Activated CD4-positive, alpha-beta T cell treated with anti-CD3 and anti-CD28 coated beads, Interleukin-2, Interleukin-6, amounts not matched to agents 100 ng/mL and 50 ng/mL, durations not matched to agents 16 hours and 8 hours (primary cell): Measurements from ENCODE around the gene KRTAP10-10.
"Not testable (repeated sequence)": the region's sequence is repeated elsewhere in the genome, so short reads cannot be mapped to it uniquely, and the experiment has no call there.

Experiments used
- DNase-seq: peaks from one replicate; pipeline ENCODE4 v3.0.0-alpha.2; 2020

The KRTAP10-10 gene

DNA sequence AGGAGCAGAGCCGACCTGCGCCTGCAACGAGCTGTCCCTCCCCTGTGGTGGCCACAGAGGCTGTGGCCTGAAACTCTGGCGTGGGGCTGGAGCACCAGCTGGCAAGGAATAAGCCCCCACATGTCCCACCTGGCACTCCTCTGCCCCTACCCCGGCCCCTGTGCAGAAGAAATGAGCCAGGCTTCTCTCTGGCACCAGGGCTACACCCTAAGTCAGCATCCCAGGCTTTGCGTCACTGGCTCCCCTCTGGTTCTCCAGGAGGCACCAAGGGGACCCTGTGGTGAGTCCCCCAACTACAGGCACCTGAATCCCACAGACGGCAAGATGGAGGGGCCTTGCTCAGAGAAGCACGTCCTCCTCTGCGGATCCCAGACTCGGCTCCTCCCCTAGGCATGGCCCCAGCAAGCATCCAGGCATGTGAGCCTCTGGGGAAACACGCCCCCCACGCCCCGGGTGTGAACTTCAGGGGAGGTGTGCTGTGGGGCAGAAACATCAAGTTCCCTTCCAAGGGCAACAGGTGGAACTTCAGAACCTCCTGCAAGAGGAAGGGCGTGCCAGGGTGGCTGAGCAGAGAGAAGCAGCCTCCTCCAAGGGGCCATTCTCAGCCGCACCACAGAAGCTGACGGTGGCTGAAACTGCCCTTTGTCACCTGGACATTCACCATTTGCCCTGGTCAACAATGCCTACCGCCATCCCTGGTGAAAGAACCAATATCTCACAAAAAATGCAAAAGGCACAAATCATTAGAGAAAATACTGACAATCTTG is 33.9 kb upstream of the KRTAP10-10 start:
- DNase-seq, result no peak

DNA sequence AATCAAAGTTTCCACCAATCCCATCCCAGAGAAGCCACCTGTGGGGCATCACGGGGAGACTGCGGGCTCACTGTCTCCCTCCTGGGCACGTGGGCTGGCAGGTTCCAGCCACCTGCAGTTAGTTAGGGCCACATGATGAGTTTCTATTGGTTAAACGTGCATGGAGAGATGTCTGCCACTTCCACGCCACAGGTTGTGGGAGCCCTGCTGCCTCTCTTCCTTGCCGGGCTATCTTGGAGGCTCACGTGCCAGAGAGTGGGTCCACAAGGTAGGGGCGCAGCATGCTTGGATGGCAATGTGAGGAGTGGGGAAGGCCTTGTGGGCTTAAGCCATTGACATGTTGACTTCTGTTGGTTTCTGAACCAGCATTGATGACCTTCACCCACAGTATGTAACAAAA is 33.2 kb upstream of the KRTAP10-10 start:
- no peak for DNase-seq

DNA sequence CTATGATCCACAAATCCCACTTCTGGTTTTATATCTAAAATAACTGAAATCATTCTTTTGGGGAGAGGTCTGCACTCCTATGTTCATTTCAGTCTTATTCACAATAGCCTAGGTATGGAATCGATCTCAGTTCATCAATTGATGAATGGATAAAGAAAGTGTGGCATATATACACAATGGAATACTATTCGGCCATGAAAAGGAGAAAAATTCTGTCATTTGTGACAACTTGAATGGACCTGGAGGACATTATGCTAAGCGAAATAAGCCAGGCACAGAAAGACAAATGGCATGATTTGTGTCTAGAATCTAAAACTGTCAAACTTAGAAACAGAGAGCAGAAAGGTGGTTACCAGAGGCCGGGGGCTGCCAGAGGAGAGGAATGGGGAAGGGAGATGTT is 30.7 kb upstream of the KRTAP10-10 start:
- no peak for DNase-seq

DNA sequence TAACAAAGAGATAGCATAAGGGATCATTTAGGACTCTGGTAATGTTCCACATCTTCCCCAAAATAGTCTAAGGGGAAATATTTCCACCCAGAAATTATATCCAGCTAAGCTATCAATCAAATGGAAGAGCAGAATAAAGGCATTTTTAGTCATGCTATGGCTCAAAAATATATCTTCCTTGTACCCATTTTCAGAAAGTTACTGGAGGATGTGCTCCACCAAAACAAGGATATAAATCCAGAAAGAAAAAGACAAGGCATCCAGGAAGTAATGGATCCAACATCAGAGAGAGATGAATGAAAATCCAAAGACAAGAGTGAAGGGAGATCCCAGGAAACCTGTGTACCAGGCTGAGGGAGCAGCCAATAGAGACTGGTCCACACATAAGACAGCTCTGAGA is 28.0 kb upstream of the KRTAP10-10 start:
- no peak for DNase-seq

DNA sequence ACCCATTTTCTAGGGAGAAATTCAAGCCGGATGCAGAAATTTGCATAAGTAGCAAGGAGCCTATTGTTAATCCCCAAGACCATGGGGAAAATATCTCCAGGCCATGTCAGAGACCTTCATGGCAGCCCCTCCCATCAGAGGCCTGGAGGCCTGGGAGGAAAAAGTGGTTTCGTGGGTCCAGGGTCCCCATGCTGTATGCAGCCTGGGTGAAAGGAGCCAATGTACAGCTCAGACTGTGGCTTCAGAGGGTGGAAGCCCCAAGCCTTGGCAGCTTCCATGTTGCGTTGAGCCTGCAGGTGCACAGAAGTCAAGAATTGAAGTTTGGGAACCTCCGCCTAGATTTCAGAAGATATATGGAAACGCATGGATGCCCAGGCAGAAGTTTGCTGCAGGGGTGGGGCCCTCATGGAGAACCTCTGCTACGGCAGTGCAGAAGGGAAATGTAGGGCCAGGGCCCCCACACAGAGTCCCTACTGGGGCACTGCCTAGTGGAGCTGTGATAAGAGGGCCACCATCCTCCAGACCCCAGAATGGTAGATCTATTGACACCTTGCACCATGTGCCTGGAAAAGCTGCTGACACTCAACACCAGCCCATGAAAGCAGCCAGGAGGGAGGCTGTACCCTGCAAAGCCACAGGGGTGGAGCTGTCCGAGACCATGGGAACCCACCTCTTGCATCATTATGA is 26.9 kb upstream of the KRTAP10-10 start:
- not testable (repeated sequence) for DNase-seq

DNA sequence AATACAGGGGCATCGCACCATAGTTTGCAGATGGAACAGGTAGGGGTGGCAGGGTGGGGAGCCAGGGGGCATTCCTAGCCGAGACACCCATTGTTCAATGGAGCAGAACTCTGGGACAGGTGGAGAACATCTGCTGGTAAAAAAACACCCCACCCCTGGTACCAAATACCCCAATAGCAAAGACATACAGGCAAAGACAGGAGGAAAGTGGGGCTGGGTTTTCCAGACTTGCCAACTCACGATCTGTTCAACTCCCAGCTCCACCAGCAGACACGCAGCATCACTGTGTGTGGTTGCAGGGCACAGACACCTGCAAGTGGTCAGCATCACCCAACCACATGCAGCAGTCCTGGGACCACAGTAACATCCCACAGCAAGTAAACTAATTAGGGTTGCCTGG is 25.6 kb upstream of the KRTAP10-10 start:
- no peak for DNase-seq

DNA sequence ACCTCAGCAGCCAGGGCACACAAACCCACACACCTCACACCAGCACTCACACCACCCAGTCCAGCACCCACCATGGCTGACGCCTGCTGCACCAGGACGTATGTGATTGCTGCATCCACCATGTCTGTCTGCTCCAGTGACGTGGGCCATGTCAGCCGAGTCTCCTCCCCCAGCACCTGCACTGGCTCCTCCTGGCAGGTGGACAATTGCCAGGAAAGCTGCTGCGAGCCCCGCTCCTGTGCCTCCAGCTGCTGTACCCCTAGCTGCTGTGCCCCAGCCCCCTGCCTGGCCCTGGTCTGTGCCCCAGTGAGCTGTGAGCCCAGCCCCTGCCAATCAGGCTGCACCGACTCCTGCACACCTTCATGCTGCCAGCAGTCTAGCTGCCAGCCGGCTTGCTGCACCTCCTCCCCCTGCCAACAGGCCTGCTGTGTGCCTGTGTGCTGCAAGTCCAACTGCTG is 25.1 kb upstream of the KRTAP10-10 start, which contains the start of gene KRTAP10-8:
TSS of gene KRTAP10-8 (plus strand) at position 51 of the 458 bp plus-strand sequence. CDS start at position 73, 22 bp downstream.
- no peak for DNase-seq

DNA sequence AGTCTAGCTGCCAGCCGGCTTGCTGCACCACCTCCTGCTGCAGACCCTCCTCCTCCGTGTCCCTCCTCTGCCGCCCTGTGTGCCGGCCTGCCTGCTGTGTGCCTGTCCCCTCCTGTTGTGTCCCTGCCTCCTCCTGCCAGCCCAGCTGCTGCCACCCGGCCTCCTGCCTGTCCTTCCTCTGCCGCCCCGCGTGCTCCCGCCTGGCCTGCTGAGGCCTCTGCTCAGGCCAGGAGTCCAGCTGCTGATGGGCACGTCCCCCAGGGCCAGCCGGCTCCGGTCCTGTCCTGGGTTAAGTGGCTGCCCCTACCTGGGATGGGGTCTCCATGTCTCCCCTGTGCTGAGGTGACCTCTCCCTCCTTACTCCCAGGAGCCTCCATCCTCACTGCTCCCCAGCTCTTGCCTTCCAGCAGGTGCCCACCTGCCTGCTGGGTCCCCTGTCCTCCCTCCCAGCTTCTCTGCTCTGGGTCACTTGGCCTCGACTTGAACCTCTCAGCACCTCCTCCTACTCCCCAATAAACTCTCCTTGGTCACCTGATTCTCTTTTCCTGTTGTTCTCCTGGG is 24.4 kb upstream of the KRTAP10-10 start:
- DNase-seq, result no peak

DNA sequence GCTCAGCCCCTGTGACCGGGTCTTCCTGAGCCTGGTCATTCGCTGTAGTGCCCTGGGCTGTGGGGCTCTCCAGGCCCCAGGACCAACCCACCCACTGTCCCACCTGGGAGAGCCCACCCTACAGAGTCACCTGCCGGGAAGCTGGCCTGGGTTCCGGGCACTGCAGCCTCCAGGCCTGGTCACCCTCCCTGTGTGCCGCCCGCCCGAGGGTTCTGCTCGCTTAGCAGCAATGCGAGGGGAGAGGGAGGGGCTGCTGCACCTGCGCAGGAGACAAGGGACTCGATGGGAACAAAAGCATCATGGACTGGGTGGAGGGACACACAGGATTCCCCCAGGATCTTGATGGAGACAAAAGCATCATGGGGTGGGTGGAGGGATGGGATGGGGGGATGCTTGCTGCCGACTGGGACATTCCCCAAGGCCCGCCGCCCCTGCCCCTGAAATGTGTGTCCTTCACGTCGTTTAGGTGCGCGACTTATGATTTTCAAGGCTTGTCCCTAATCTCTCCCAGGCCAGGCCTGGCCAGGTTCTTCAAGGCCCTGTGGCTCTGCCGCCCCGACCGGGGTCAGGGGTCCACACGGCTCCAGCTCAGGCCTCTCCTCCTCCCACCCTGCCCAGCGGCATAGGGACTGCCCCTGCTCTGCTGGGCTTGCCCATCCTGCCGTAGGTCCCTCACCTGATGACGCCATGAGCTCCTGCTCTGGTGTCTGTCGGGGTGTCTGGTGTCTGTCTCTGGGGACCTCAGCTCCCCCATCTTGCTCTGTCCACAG is 23.6 kb upstream of the KRTAP10-10 start:
- no peak for DNase-seq

DNA sequence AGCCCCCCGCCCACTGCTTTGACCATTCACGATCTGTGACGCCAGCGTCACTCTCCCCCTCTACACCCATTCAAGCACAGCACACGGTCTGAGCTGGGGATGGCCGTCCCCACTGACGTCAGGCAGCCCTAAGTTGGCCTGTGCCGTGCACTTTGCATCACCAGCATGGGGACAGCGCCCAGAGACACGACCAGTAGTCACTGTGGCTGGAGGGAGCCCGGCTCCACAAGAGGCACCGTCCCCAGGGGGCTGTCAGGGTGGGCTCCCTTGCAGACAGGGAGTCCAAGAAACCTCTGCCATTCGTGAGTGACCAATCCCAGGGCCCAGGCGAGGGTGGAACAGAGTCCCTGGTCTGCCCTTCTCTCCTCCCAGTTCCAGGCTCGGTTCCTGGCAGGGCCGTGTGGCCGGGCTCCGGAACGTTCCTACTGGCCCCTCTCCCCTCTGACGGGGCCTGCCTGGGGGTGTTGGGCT is 23.0 kb upstream of the KRTAP10-10 start:
- DNase-seq, result no peak

DNA sequence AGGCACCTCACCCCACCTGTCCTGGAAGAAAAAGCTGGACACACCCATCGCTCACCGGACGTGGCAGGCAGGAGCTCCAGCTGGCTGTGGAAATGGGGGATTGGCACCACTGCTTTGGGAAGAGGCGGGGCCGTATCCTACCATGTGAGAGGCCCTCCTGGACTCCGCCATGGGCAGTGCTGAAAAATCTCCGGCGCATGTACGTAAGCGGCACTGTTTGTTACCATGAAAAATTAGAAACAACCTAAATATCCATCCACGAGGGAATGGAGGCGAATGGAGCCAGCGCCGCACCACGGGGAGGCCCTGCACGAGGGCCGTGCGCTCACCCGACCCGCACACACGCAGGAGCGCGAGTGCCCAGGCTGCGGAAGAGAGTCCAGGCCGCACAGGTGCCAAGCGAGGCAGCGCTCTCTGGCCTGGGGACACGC is 22.2 kb upstream of the KRTAP10-10 start:
- no peak for DNase-seq

DNA sequence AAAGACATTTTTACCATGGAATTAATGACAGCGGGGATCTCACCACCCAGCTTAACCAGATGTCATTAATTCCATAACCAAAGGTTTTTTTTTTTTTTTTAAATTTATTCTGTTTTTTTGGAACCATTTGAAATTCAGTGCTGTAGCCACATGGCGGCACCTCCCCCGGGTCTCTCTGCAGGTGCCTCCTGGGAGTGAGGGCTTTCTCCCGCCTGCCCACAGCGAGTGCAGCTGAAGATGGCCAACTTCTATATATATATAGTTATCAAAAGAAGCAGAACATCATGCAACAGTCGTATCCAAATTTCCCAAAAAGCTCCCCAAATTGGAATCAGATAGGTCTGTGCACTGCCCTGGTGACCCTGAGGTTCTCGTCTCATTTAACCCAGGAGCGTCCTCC is 21.7 kb upstream of the KRTAP10-10 start:
- DNase-seq, result no peak

DNA sequence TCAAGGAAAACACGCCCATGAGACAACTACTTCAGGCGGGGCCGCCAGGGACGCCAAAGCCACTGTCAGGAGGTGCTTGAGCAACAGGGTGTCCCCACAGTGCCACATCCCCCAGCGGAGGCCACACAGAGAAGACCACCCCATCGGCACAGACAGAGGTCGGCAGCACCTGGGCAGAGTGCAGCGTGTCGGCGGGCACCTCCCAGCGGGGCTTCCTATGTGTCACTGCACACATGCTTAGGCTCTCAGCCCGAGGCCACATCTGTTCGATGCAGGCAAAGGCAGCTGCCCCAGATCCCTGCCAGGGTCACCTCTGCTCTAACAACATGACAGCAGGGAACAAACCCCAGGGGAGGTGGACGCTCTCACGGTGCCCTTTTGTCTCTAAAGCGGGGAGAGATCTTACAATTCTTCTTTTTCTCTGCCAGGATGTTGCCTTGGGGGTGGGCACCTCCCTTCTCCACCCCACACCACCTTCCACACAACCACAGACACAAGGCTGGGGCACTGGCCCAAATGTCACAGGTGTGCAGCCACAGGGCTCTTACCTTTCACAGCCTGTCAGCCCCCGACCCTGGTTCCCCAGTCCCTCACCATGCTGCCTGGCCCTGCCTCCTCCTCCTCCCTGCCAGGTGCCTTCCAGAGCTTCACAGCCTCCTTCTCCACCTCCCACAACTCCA is 21.1 kb upstream of the KRTAP10-10 start:
- no peak for DNase-seq

DNA sequence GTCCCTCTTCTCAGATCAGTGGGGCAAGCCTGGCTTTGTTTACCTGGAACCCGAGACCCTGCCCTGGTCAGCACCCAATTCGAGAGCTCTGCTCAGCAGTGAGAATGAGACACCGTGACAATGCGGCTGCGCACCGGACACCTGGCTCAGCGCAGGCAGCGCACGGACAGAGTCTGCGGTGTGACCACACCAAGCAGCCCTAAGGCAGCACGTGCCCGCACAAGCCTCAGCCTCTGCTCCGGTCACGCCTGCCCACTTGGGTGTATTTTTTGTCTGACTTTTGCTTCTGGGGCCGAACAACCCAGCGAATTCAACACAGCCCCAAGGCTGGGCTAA is 20.6 kb upstream of the KRTAP10-10 start:
- no peak for DNase-seq

DNA sequence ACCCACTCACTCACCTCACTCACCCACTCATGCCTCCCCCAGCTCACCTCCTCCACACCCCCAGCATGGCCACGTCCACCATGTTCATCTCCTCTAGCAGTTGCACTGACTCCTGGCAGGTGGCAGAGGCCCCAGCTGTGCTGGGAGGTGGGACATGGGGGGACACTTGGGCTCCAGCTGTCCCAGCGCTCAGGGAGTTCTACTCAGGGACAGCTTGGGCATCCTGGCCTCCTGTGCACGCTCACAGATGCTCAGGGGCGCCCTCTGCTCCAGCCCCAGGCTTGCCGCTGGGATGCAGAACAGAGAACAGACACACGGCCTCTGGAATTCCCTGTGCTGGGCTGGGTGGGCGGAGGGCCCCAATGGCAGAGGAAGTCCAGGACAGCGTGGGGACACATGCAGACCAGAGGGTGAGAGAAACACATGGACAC is 20.1 kb upstream of the KRTAP10-10 start:
- no peak for DNase-seq

DNA sequence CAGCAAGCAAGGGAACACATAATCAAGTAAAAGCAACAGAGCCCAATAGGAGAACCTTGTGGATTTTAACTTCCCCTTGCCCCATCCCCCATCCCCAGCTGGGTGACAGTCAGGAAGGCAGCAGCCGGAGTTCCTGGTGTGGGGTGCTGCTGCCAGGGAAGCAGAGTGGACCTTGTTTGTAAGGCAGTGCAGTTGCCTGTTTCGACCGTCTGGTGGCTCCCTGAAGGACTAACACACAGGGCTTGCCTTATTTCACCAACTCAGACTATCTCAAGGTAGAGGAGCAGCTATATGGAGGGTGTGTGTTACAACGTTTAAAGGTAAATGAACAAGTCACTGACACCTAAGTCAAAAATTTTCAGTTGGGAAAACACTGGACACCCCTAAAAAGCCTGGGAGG is 18.7 kb upstream of the KRTAP10-10 start:
- DNase-seq, result peak; percentile 4

DNA sequence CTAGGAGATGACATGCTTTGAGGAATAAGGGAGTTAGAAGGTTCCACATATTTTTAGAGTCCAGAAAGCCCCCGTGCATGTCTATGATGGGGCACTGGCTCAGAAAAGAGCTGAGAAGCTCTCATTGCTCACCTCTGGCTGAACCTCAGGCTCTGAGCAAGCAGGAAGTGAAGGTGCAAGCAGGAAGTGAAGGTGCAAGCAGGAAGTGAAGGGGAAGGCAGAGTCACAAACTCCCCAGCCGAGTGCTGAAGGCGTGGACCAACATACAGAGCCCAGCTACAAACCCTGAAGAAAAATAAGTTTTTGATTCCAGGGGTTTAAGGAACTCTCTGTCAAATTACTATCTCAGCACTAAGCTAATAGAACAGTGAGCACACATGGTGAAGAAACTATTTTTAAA is 18.2 kb upstream of the KRTAP10-10 start:
- DNase-seq, result peak; percentile 50

DNA sequence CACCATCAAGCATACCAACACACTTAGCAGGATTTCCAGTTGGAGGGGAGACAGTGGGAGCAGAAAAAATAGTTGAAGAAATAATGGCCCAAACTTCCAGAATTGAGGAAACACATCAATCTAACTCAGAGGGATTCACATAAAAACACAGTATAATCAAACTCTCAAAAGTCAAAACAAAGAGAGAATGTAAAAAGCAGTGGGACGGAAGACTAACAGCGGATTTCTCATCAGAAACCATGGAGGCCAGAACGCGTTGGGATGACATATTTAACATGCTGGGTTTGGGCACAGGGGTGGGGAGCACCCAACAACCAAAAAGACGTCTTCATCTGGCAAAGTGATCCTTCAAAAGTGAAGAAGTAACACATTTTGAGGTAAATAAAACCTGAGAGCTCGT is 17.3 kb upstream of the KRTAP10-10 start:
- DNase-seq, result no peak

DNA sequence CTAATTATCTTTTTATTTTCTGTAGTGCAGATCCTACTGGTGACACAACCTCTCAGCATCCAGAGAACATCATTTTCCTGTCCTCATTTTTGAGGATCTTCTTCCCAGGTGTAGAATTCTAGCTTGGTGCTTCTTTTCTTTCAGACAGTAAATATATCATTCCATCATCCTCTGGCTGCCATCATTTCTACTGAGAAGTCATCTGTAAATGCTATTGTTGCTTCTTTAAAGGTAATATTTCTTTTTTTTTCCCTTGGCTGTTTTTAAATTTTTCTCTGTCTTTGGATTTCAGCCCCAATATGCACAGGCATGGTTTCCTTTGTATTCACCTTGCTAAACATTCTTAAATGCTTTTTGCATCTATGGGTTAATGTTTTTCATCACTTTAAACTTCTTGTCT is 13.6 kb upstream of the KRTAP10-10 start:
- DNase-seq, result no peak

DNA sequence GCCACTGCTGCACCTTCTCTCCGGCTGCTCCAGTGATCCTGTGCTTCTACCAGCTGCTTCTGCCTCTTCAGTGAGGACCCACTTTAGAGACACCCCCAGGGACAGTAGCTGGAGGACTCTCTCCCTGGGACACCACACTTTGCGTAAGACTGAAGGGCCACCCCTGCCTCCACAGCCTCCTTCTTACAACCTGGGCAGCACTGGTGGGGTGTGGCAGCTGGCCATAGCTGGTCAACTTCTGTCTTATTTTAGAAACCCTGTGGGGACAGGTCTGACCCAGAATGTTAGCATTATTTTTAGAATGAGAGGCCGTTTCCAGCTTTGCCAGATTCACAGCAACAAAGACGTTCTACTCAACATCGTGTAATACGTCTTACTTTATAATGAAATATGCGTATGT is 11.4 kb upstream of the KRTAP10-10 start:
- no peak for DNase-seq

DNA sequence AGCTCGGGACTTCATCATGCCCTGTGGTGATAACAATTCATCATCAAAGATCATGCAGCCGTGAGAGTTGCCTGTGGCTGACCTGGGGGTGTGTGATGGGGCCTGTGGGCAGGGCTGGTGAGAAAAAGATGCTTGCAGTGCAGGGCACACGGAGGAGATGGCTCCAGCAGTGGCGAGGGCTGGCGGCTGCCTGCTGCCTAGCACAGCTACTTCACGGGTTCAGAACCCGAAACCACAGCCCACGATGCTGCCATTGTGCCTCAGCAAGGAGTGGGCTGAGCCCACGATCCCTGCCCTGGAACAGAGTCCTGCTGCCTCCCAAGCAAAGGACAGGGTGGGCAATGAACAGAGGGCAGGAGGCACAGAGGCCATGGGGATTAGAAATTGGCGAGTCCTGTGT is 10.9 kb upstream of the KRTAP10-10 start:
- no peak for DNase-seq

DNA sequence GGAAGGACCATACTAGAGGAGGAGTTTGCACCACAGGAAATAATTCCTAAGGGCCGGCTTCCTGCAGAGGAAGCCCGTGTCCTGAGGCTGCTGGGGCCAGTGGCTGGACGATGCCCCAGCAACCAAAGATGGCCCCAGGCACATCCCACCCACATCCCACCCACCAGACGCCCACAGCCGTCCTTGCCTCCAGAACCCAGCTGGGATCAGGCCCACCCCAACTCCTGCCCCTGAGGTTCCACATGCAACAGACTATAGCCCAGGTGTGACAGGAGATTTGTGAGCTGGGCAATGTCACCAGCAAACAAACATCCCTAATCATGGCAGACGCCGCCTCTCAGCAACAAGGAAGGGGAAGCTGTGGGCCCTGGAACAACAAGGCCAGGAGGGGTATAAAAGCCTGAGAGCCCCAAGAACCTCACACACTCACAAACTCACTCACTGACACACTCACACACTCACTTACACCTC is 10.4 kb upstream of the KRTAP10-10 start, which contains the start of gene KRTAP10-9:
TSS of gene KRTAP10-9 (plus strand) at position 421 of the 471 bp plus-strand sequence. CDS start 79 bp downstream, outside the sequence.
- no peak for DNase-seq
